Germinal center (tissue), 1 donor: ENCODE results near the gene TSPEAR.
"Not testable (repeated sequence)": the region's sequence is repeated elsewhere in the genome, so short reads cannot be mapped to it uniquely, and the experiment has no call there.

Experiments used
- DNase-seq: peaks from one replicate; pipeline ENCODE4 v3.0.0; 2012; ENCODE audit warnings: mixed read lengths, low spot score

The TSPEAR gene

DNA sequence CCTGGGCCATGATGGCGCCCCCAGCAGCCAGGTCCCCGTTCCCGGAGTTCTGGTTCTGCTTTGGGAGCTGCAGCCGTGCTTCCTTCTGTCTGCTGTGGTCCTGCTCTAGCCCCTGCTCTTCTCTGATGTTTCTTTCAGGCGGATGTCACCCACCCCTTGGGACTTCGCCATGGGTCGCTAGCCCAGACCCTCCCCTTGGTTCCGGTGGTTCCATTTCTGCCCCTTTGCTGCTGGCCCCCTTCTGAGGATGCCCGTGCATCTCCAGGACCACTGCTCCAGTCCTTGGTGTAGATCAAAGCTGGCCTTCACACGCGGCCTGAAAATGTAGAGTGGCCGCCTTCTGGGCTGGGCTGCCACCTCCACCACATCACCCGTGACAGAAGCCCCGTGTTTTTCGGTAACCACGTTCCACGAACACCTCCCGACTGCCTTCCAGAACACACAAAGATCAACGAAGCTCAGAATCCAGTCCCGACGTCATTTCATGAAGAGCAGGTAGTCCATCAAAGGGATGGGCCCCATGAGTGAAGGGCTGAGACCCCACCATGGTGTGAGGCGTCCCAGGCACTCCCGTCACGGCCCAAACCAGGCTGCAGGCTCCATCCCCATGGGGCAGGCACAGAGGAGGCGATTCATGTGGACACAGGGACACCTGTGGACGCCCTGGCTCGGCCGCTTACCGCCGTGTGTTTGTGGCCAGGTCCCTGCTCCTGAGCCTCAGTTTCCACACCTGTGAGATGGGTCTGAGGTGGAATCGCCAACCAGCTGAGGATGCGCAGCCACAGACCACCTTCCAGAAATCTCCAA lies 195.8 kb downstream of the TSPEAR start:
- no peak for DNase-seq

DNA sequence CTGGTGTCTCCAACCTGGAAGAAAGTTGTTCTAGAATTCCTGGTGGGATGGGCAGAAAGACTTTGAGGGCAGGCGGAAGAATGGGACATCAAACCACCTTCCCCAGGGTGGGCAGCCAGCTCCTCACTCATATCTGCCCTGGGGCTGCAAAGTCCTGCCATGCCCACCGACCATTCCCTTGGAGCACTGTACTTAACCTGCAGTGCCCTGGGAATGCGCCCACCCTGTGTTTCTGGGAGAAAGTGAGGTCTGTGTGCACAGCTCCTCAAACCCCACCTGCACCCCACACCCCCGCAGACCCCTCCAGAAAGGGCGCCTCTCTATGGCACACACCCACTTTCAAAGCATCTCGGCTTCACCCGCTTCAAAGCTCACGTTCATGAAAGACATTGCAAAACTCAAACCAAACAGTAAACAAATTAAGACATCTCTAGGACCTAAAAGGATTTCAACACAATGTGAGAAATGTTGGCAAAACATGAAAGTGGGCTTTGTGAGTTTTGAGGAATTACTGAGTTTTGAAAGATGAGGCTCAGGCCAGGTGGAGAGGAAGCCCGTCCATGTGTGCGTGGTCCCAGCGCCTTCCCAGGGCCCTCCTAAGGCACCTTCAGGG lies 196.5 kb downstream of the TSPEAR start:
- DNase-seq, result no peak

DNA sequence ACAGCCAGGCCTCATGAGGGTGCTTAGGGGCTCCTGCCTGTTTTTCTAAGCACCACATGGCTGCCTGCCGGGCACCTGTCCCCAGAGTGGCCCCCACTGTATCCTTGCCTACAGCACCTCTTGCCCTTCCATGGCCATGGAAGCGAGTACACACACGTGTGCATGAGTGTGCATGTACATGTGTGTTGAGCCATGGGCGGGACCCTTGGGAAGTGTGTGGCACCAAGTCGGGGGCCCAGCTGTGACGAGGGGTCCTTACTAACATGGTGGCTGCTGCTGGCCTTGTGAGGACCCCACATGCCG lies 197.2 kb downstream of the TSPEAR start:
- DNase-seq, result no peak

DNA sequence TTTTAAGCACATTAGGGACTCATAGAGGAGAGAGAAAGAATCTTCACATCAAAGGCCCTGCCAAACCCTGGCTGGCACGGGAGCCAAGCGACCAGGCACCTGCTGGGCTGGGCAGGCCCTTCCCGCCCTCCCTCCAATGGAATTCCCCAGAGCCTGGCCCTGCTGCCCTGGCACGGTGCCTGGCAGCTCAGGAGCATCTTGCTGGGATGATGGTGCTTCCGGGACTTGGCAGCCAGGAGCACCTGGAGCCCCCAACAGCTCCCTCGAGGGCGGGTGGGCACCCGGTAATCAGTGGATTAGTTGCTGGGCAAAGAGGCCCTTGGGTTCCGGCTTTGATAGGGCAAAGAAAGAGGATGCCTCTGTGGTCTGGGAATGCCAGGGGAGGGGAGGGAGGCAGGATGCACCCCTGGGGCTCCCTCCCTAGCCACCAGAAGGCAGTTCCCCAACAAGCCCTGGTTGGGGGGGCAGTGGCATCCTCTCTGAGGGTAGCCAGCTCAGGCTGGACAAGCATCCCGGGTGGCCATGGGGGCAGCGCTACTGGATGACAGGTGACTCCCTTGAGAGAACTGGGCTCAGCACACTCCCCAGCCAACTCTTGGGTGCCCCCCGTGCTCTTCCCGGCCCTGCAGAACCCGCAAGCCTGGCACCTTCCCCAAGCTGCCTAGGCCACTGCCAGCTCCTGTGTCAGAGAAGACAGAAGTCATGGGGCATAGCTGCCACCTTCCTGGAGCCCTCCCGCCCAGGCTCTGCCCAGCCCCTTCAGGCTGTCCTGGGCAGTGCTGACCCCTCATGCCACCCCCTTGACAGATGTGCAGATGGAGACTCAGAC lies 197.8 kb downstream of the TSPEAR start:
- no peak for DNase-seq

DNA sequence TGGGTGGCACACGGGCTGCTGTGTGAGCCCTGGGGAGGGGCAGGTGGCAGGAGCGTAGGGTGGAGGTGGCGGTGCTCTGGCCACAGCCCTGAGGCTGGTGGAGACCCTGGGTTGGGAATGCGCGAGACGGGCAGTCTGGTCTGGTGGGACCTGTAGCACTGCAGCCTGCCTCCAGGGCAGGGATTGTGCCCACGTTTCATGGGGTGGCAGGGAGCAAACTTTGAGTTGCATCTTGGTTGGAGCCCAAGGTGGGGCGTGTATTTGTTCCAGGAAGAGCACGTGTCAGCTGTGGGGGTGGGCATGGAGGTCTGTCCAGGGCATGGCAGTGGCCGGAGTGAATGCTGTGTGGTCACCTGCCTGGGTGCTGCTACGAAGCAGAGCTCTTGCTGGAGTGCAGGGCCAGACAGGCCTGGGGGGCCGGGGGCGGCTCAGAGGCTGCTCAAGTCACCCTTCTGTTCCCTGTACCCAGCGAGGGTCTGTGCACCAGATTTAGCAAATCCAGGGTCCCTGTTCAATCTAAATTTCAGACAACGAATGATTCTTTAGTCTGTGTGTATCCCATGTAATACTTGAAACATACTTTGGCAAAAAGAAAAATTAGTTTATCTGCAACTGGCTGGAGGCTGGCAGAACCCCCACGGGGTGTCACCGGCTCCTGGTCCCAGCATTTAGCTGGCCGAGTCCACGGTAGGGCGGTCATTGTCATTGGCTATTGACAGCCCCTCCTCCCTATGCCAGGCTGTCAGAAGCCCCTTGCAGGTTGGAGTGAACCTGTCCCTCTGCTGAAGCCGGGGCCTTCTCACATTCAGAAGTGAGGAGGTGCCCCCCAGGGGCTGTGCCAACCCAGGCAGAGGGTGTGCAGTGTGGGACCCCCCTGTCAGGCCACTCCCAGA lies 198.6 kb downstream of the TSPEAR start:
- DNase-seq, result no peak

DNA sequence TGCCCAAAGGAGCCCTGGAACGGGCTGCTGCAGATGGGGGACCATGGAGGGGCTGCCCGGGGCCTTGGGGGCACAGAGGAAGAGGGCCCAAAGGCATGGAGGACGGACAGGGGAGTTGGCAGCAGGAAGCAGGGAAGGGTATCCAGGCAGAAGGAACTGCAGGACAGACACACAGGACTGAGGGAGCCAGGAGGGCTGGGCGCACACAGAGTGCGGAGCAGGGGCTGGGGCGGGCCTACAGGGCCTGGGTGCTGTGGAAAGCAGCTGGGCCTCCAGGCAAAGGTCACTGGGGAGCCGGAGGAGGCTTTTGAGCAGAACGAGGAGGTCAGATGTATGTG lies 199.5 kb downstream of the TSPEAR start:
- DNase-seq, result no peak

DNA sequence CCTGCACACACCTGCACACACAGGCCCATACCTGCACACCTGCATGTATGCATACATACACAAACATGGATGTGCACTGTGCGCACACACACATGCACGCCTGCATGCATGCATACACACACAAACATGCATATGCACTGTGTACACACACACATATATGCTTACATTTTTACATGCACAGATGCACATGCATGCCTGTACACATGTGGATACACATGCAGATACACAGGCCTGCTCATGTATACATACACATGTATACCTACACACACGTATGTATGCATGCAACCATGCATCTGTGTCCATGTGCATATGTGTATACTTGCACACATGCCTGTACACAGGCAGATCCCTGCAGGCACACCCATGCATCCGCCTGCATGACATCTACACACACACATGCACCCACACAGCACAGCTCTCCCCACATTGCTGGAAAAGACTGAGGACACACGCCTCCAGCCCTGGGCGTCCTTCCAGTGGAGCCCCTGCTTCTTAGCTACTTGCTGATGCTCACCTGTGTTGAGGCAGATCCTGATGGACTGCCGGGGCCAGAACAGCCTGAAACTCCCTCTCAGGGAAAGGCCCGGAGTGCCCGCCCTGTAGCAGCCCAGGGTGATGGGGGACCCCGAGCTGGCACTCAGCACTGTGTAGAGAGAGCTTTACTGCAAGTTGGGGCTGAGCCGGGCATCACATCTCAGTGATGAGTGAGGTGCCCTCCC lies 200.0 kb downstream of the TSPEAR start:
- no peak for DNase-seq

DNA sequence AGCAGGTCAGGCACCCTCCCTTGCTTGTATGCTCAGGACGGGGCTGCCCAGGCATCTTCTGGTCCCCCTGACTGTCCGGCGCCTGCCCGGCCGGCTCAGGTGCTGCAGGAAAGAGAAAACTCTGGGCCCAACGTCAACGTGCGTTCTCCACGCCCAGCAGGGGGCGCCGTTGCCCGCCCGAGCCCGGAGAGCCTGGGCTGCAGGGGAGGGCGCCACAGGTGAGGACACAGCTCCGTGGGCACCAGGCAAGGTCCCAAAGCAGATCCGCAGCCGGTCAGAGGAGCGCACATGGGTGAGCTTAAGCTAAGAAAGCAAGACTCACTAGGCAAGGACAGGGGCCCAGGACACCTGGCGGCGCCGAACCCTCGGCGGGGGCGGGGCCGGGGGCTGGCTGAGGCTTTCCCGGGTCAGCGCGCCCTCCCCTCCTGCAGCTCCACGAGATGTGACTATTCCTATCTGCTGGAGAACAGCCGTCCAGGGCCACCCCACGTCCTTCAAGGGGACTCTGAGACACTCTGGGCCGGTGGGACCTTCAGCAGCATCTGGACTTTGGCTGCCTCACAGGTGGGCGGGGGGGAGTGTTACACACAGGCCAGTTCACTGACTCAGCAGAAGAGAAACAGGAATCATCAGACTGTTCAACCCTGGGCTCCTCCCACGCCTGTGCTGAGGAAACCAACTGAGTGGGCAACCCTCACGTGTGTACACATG lies 200.7 kb downstream of the TSPEAR start:
- peak; percentile 72 for DNase-seq

DNA sequence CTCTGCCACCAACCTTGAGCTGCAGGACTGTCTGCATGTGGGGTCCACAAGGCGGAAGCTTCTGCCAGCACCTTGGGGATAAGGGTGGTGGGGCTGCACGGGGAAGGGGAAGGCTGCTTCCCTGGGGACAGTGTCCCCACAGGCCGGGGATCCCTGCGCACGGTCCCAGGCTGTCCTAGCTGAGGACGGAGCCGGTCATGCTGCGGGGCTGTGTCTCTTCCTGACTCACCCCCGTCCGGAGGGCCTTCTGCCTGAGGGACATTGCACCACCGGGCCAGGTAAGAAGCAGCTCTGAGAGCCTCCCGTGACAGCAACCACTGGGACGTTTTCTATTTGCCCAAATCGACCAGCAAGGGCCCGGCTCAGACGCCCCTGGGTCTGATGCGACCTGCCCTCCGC lies 201.3 kb downstream of the TSPEAR start:
- DNase-seq, result no peak

DNA sequence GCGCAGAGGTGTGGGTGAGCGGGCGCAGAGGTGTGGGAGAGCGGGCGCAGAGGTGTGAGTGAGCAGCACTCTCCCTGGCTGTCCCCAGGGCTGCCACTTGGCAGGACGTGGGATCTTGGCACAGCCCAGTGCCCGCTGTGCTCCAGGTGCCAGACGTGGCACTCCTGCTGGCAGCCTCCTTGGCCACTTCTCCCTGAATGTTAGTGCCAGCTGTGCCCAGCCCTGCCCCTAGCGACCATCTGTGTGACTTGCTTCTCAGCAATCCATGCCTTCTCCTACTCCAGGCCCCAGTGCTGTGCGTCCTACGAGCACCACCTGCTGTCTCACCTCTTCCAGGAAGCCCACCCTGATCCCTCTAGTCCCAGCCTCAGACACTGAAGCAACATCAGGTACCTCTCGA lies 201.8 kb downstream of the TSPEAR start:
- no peak for DNase-seq

DNA sequence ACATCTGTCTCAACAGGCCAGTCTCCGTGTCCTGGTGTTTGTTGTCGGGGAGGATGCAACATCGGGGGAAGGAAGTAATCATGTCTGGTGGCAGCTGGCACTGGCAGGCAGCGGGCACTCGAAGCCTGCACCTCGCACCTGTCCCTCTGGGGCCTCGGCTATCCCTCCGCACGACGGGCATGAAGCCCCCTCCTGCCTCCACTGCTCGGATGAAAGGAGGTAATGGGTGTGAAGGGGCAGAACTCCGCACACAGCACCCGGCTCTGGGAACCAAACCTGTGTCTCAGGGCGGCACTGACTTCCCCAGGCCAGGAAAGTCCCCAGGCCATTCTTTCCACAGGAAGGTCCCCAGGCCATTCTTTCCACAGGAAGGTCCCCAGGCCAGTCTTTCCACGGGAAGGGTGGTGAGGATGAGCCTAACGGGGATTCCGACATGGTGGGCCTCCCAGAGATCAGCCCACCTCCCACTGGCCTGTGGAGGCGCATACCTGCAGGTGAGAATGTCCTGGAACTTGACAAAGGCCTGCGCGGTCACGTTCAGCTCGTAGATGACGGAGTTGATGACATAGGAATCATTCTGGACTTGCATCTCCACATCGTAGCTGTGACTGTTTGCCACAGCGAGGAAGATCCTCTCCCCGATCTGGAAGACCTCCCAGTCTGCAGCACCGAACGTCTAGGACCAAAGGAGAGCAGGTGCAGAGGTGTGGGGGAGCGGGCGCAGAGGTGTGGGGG lies 202.5 kb downstream of the TSPEAR start:
- DNase-seq, result no peak

DNA sequence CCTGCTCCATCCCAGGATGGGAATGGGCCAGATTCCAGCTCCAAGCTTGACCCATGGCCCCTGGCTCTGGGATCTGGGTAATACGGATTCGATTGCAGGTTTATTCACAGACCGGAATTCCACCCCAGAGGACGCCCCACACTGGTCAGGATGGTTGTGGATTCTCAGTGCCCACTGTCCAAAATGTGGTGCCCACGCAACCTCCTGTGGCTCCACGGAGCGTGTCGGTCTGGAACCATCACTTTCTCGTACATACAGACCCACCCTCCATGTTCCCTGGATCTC lies 203.0 kb downstream of the TSPEAR start:
- DNase-seq, result no peak

DNA sequence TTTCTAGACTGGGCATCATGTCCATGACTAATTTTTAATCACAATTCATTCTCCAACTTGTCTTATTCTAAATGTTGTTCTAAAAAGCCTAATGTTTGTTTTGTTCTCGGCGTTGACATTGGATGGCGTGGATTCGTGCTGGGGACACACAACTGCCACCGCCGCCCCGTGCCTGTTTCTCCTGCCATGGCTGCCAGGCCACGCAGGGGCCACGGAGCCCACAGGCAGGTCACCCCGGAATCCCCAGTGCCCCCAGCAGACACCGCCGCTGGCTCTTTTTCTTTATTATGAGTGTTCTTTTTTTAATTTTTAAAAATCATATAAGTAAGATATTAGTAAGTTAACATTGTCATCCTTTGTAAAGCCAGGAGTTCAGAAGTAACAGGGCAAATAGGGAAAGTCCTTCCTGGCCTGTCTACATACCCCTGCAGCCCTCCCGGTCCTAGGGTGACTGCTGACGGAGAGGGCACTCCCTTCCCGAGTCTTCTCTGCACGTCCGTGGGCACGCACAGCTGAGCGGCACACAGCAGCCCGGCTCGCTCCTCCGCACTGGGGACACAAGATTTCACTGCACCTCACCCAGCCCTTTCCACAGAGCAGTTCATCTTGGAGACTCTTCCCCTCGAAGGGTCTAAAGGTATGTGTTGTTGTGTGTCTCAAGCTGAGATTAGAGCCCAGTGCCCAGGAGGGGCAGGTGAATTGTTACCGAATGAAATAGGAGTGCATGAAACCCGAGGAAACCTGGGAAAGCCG lies 203.5 kb downstream of the TSPEAR start:
- no peak for DNase-seq

DNA sequence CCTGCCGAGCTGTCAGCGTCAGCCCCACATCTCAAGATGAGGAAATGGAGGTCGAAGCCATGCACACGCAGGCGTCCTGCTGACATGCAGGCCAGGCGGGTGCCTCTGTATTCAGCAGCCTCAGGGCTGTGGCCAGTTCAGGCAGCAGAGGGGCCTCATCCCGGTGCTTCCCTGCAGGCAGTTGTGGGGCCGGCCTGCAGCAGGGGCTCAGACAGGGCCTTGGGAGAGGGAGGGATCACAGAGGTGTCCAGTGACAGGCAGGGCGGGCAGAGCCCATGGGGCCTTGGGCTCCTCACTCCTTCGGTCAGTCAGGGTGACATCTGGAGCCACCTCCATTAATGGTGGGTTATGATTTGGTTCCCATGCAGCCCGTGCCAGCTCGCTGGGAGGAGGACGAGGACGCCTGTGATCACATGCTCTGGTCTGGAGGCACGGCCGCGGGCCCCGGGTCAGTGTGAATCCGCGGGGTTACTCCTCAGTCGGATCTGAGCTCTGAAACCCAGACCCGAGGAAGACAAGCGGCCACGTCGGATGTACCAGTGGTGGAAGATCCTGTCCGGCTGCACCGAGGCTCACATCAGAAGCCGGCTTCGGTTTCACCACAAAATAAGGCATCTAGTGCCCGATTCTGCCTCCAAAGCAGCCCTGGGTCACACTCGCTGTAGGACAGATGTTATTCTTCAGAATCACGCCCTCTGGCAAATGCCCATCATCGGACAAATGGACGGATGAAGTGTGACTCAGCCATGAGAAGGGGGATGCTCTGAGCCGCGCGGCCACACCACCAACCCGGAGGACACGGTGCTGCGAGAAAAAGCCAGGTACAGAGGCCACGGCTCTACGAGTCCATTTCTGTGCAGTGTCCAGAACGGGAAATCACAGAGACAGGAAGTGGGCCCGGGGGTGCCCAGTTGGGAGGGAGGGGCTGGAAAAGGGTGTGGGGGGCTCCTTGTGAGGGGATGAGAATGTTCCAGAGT lies 204.8 kb downstream of the TSPEAR start:
- no peak for DNase-seq

DNA sequence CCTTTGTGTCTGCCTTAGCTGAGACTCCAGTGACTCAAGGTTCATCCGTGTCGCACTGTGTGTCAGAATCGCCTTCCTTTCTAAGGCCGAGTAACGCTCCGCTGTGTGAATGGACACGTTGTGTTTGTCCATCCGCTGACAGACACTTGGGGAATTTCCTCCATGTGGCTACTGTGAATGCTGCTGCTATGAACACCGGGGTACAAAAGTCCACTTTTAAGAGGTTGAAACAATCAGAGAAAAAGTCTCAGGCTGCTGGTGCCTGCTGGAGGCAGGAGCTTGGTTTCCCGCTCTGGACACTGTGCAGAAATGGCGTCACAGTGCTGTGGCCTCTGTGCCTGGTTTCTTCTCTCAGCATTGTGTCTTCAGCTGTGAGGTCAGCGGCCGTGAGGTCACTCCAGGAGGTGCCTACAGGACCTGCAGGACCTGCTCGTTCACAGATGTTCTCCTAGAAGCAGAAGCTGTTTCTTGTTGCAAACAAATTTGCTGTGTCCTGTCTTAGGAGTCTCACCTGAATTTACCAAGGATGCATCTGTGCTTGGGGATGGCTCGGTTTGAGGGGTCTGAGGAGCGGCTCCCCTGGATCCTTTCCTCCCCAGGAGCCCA lies 205.6 kb downstream of the TSPEAR start:
- DNase-seq, result no peak

DNA sequence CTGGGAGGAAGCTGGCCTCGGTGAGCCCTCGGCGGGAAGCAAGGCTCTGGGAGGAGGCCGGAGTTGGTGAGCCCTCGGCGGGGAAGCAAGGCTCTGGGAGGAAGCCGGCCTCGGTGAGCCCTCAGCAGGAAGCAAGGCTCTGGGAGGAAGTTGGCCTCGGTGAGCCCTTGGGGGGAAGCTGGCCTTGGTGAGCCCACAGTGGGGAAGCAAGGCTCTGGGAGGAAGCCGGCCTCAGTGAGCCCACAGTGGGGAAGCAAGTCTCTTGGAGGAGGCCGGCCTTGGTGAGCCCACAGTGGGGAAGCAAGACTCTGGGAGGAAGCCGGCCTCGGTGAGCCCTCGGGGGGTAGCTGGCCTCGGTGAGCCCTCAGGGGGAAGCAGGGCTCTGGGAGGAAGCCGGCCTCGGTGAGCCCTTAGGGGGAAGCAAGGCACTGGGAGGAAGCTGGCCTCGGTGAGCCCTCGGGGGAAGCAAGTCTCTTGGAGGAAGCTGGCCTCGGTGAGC lies 207.4 kb downstream of the TSPEAR start:
- DNase-seq, result no peak

DNA sequence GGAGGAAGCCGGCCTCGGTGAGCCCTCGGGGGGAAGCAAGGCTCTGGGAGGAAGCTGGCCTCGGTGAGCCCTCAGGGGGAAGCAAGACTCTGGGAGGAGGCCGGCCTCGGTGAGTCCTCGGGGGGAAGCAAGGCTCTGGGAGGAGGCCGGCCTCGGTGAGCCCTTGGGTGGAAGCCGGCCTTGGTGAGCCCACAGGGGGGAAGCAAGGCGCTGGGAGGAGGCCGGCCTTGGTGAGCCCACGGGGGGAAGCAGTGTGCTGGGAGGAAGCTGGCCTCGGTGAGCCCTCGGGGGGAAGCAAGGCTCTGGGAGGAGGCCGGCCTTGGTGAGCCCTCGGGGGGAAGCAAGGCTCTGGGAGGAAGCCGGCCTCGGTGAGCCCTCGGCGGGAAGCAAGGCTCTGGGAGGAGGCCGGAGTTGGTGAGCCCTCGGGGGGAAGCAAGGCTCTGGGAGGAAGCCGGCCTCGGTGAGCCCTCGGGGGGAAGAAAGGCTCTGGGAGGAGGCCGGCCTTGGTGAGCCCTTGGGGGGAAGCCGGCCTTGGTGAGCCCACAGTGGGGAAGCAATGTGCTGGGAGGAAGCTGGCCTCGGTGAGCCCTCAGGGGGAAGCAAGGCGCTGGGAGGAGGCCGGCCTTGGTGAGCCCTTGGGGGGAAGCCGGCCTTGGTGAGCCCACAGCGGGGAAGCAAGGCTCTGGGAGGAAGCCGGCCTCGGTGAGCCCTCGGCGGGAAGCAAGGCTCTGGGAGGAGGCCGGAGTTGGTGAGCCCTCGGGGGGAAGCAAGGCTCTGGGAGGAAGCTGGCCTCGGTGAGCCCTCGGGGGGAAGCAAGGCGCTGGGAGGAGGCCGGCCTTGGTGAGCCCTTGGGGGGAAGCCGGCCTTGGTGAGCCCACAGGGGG lies 208.1 kb downstream of the TSPEAR start:
- DNase-seq, result not testable (repeated sequence)
